Endothelial cell of umbilical vein (primary cell): Measurements from ENCODE around the gene TEX54. TPM values are rescaled to one million over a fixed set of nuclear protein-coding genes. Genes with fewer than 3 reads are reported as not detected.

Source experiments
- BruUV-seq: library from RNA; stranded (reverse); fragments of 400-500 nt; replicated peaks from 2 replicates; lab custom pipeline; 2021; lab: Mats Ljungman, UMichigan
- CTCF ChIA-PET: fragments of 300-600, 350-600 bp; sonication (Branson Sonifier 250); formaldehyde crosslinking; loops from one replicate; lab custom pipeline; 2021; ENCODE audit warnings: antibody characterized with exemption, inconsistent platforms; lab: Charles Lee
- POLR2A ChIA-PET: fragments of 300-600, 350-600 bp; sonication (Branson Sonifier 250); formaldehyde crosslinking; loops from one replicate; lab custom pipeline; 2021; ENCODE audit warnings: antibody characterized with exemption, inconsistent platforms; lab: Charles Lee
- DNase-seq: peaks from one replicate; pipeline ENCODE4 v3.0.0-alpha.2; 2011; ENCODE audit warnings: low read depth, low spot score
- FAIRE-seq: peaks from 2 replicates; lab custom pipeline; 2011; peaks lifted over from hg19 to GRCh38; lab: Jason Lieb, UNC
- H2AFZ ChIP-seq: 2 replicates; pipeline ENCODE4 v1.6.0; 2012; ENCODE audit warnings: low read depth, low read length, control low read depth, inconsistent platforms
- H3K27ac ChIP-seq: 2 replicates; pipeline ENCODE4 v1.5.1; 2011; ENCODE audit warnings: low read depth, mild to moderate bottlenecking, control low read depth, low read length, moderate library complexity; ENCODE audit not compliant: insufficient read depth
- H3K27me3 ChIP-seq, 2 experiments: 2 replicates each; pipeline versions ENCODE4 v1.6.0 to v1.6.1; 2011; ENCODE audit warnings: low read length in 2 of 2, mixed read lengths in 1 of 2; ENCODE audit not compliant: control insufficient read depth in 2 of 2, insufficient read depth in 2 of 2
- H3K36me3 ChIP-seq, 2 experiments: 2 replicates in 1 of 2; 3 replicates in 1 of 2; pipeline ENCODE4 v1.5.1; 2011; ENCODE audit warnings: low read length in 2 of 2, mild to moderate bottlenecking in 1 of 2, moderate library complexity in 1 of 2; ENCODE audit not compliant: control insufficient read depth in 2 of 2, insufficient read depth in 2 of 2; ENCODE audit errors: extremely low read depth in 1 of 2
- H3K4me1 ChIP-seq: 3 replicates; pipeline ENCODE4 v1.5.1; 2011; ENCODE audit warnings: mild to moderate bottlenecking, low read length; ENCODE audit not compliant: control insufficient read depth, insufficient read depth; ENCODE audit errors: extremely low read depth
- H3K4me2 ChIP-seq: 2 replicates; pipeline ENCODE4 v1.6.1; 2011; ENCODE audit warnings: low read length, control low read depth, mixed read lengths; ENCODE audit not compliant: insufficient read depth
- H3K4me3 ChIP-seq, 3 experiments: fragments of 200-600 bp in 1 of 3; sonication (generic), shearing (Covaris generic) in 1 of 3; replicated peaks in 1 of 3; 2 replicates each; pipeline ENCODE4 v1.5.1; 2011 to 2016; ENCODE audit warnings: control low read depth in 3 of 3, low read length in 3 of 3, mild to moderate bottlenecking in 2 of 3, inconsistent platforms in 1 of 3, low read depth in 1 of 3, moderate library complexity in 1 of 3; ENCODE audit not compliant: insufficient read depth in 1 of 3
- H3K79me2 ChIP-seq: 2 replicates; pipeline ENCODE4 v1.6.0; 2012; ENCODE audit warnings: low read length, inconsistent platforms; ENCODE audit not compliant: control insufficient read depth, insufficient read depth
- H3K9ac ChIP-seq: replicated peaks from 2 replicates; pipeline ENCODE3; 2011; ENCODE audit warnings: low read length, control low read depth; ENCODE audit not compliant: insufficient read depth; ENCODE audit errors: extremely low read depth
- H3K9me1 ChIP-seq: replicated peaks from 3 replicates; pipeline ENCODE4 v1.6.0; 2011; ENCODE audit warnings: mild to moderate bottlenecking, low read length; ENCODE audit not compliant: control insufficient read depth, insufficient read depth; ENCODE audit errors: extremely low read depth
- H3K9me3 ChIP-seq: replicated peaks from 2 replicates; pipeline ENCODE4 v1.5.1; 2012; ENCODE audit warnings: low read length, inconsistent platforms; ENCODE audit not compliant: control insufficient read depth, insufficient read depth
- H4K20me1 ChIP-seq: replicated peaks from 2 replicates; pipeline ENCODE3; 2011; ENCODE audit warnings: mild to moderate bottlenecking, low read length; ENCODE audit not compliant: control insufficient read depth, insufficient read depth; ENCODE audit errors: extremely low read depth
- CTCF ChIP-seq, 2 donors: IDR thresholded peaks; 1 replicate in 1 of 2; 2 replicates in 1 of 2; pipeline ENCODE4 v1.5.1; 2011; ENCODE audit warnings: low read length in 2 of 2, mild to moderate bottlenecking in 2 of 2, moderate library complexity in 2 of 2, control low read depth in 1 of 2, inconsistent platforms in 1 of 2, low read depth in 1 of 2; ENCODE audit not compliant: insufficient read depth in 1 of 2; ENCODE audit errors: extremely low read depth in 1 of 2
- EZH2 ChIP-seq: IDR thresholded peaks from 2 replicates; pipeline ENCODE4 v1.6.1; 2012; ENCODE audit warnings: borderline replicate concordance, low read depth, mild to moderate bottlenecking, moderate library complexity, low read length, inconsistent platforms; ENCODE audit not compliant: severe bottlenecking
- FOS ChIP-seq: IDR thresholded peaks from 2 replicates; pipeline ENCODE4 v1.6.1; 2011; ENCODE audit warnings: mild to moderate bottlenecking, low read length, moderate library complexity, borderline replicate concordance; ENCODE audit not compliant: insufficient read depth
- GATA2 ChIP-seq: IDR thresholded peaks from 2 replicates; pipeline ENCODE4 v1.7.0; 2011; ENCODE audit warnings: low read depth, mild to moderate bottlenecking, moderate library complexity, mixed read lengths, low read length; ENCODE audit not compliant: insufficient read length, insufficient read depth
- JUN ChIP-seq: IDR thresholded peaks from 2 replicates; pipeline ENCODE4 v1.6.1; 2011; ENCODE audit warnings: borderline replicate concordance, low read depth; ENCODE audit not compliant: insufficient read length, insufficient read depth
- MAX ChIP-seq: IDR thresholded peaks from 2 replicates; pipeline ENCODE4 v1.6.1; 2011; ENCODE audit not compliant: insufficient read depth, insufficient read length
- MYC ChIP-seq: IDR thresholded peaks from one replicate; pipeline ENCODE4 v1.6.1; 2011; ENCODE audit warnings: mild to moderate bottlenecking, low read depth, low read length
- POLR2A ChIP-seq: IDR thresholded peaks from 2 replicates; pipeline ENCODE4 v1.6.1; 2012; ENCODE audit warnings: low read depth, mild to moderate bottlenecking, control low read depth, low read length
- POLR2AphosphoS5 ChIP-seq: IDR thresholded peaks from 2 replicates; pipeline ENCODE4 v1.6.1; 2012; ENCODE audit warnings: low read depth, mild to moderate bottlenecking, control low read depth, low read length, moderate library complexity; ENCODE audit not compliant: insufficient read depth
- dilution Hi-C: fragments of 300-500 bp; cut with MboI; formaldehyde crosslinking; loops from one replicate; pipeline ENCODE4 v1.15.0; 2019; ENCODE audit warnings: low sequenced_read_pairs; ENCODE audit not compliant: extremely low pct_ligation_motif_present
- intact Hi-C: fragments of 100-400 bp; cut with micrococcal nuclease; formaldehyde crosslinking; loops from one replicate; pipeline ENCODE4 v1.10.0; 2022
- polyA plus RNA-seq, 4 experiments: library from polyadenylated mRNA; depleted of rRNA in 3 of 4; stranded (reverse) in 3 of 4; unstranded in 1 of 4; fragments of >200 nt; gene quantifications; 2 replicates each; pipeline versions ENCODE4 v1.2.1 to v1.2.3, GENCODE V29; 2011 to 2012; ENCODE audit warnings: missing spikeins in 1 of 4
- total RNA-seq: library from RNA; stranded (reverse); gene quantifications from 2 replicates; pipeline ENCODE4 v1.2.3, GENCODE V29; 2021

Gene TEX54
- total and polyA plus RNA-seq, 2 donors (not counting 3 experiments of a cell fraction or from before 2014, with no cell fraction given): not detected

GRCh38 chr11:62823677-62824076 lies 9.0 kb downstream of the TEX54 start:
- Histone ChIP-seq H3K4me3 (no peak overlapping the region), H3K27me3 (no peaks in the 10 kb centered on the region), H3K4me1 (no peaks in the 10 kb centered on the region), H3K79me2 (peaks cover 5% of the 10 kb centered on the region), H2AFZ (no peak overlapping the region), H3K9me1 (no peaks in the 10 kb centered on the region), H4K20me1 (no peaks in the 10 kb centered on the region), H3K9me3 (no peaks in the 10 kb centered on the region), H3K36me3 (peaks cover 12 to 53% of the 10 kb centered on the region in 2 experiments), H3K27ac (no peak overlapping the region), H3K9ac (no peak overlapping the region), H3K4me2 (no peak overlapping the region)
- intact Hi-C loops (no loop called here), dilution Hi-C loops (no loop called here)
- ChIA-PET POLR2A (interaction anchor here (1.8 kb wide), 1 partner anchor 17 kb away, joined by 8 read pairs; no protein-coding TSS in a partner anchor), CTCF (interaction anchor here (1.1 kb wide), 1 partner anchor 16 kb away, joined by 4 read pairs; no protein-coding TSS in a partner anchor)
- FAIRE-seq: no peak
- TF ChIP-seq CTCF (IDR thresholded peaks at IDR 0.05; ENCODE audit: extremely low read depth in 1 of 2, insufficient read depth in 1 of 2, low read depth in 1 of 2, low read length in 2 of 2): no peak
- TF ChIP-seq EZH2: no peak
- TF ChIP-seq JUN: no peak
- TF ChIP-seq MAX: no peak
- TF ChIP-seq GATA2: no peak
- TF ChIP-seq POLR2AphosphoS5: no peak
- no peak for TF ChIP-seq MYC
- no peak for TF ChIP-seq FOS
- TF ChIP-seq POLR2A: no peak
- no peak for DNase-seq
- BruUV-seq: no TSS peak
